Measurements from ENCODE around the gene SPEN.
A peak's percentile ranks its signal among the peaks of the same experiment; 100 is the strongest.
"Not testable (repeated sequence)": the region's sequence is repeated elsewhere in the genome, so short reads cannot be mapped to it uniquely, and the experiment has no call there.

SPEN gene

DNA sequence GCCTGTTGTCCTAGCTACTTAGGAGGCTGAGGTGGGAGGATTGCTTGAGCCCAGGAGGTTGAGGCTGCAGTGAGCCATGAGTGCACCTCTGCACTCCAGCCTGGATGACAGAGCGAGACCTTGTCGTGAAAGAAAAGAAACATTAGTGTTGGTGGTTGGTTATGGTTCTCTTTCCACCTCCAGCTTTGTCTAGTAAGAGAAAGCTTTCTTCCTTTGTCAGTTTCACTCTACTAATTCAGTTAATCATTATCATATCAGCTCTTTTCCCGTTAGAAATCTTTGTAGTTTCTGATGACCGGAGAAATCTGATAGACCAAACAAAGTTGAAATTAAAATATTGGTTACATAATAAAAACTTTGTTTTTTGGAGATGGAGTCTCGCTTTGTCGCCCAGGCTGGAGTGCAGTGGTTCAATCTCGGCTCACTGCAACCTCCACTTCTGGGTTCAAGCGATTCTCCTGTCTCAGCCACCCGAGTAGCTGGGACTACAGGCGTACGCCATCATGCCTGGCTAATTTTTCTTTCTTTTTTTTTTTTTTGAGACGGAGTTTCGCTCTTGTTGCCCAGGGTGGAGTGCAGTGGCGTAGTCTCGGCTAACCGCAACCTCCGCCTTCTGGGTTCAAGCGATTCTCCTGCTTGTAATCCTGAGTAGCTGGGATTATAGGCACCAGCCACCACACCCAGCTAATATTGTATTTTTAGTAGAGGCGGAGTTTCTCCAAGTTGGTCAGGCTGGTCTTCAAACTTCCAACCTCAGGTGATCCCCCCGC lies 49.5 kb downstream of the SPEN start:
- not testable (repeated sequence) for DNase-seq (ENCODE audit: low read depth in 1 of 2, low spot score in 1 of 2)

GRCh38 chr1:15899266-15899665 lies 51.8 kb downstream of the SPEN start:
- no peak for DNase-seq (ENCODE audit: low read depth in 1 of 2, low spot score in 1 of 2)

- DNase-seq (ENCODE audit: low read depth in 1 of 2, low spot score in 1 of 2) = no peak
Measured at GRCh38 chr1:15900662-15901279, 53.3 kb downstream of the SPEN start.

DNA sequence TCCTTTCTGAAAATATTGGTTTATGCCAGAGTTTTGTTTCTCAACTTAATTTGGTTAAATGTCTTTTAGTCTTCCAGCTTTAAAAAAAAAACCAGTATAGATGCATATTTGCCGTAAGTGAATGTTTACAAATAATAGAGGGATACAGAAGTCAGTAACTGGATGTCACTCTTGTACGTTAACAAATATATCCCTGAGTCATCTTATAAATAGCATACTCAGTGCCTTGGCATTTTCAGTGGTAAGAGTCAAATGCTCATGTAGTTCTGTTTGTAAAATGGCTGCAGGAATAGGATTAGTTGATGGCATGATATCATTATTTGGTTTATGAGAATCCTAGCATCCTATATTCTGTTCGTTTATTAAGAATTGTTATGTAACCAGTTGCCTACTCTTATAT lies 55.4 kb downstream of the SPEN start:
- DNase-seq (ENCODE audit: low read depth in 1 of 2, low spot score in 1 of 2) = no peak

GRCh38 chr1:15908597-15908996 lies 61.1 kb downstream of the SPEN start:
- DNase-seq (ENCODE audit: low read depth in 1 of 2, low spot score in 1 of 2) = no peak

DNA sequence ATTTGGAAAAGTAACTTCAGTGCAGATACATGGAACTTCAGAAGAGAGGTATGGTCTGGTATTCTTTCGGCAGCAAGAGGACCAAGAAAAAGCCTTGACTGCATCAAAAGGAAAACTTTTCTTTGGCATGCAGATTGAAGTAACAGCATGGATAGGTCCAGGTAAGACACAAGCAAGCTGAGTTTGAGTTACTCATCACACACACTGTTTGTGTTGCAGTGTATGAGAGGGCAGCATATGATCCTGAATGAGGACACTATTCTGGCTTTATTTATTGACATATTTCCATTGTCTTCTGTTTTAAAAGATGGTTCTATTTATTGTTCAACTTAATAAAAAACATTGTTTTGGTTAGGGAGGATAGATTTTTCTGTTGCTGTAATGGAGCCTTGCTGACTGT lies 63.6 kb downstream of the SPEN start:
- no peak for DNase-seq (ENCODE audit: low read depth in 1 of 2, low spot score in 1 of 2)

DNA sequence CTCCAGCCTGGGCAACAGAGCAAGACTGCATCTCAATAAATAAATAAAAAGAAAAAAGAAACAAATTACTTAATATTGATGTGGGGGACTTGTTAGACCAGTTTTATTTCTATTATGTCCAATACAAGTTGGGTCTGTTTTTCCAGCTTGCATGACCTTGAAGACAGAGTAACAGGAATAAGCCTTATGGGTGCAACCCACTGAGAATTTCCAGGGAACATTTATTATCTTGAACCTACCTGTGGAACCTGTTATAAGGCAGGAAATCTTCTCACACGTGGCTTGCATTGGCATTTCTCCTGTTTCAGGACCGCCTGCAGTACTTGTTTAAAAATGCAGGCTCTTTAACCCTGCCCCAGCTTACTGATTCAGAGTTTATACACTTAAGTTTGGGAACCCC lies 64.4 kb downstream of the SPEN start:
- no peak for DNase-seq (ENCODE audit: low read depth in 1 of 2, low spot score in 1 of 2)

- not testable (repeated sequence) for DNase-seq (ENCODE audit: low read depth in 1 of 2, low spot score in 1 of 2)
Measured at GRCh38 chr1:15913607-15914006, 66.1 kb downstream of the SPEN start.

DNA sequence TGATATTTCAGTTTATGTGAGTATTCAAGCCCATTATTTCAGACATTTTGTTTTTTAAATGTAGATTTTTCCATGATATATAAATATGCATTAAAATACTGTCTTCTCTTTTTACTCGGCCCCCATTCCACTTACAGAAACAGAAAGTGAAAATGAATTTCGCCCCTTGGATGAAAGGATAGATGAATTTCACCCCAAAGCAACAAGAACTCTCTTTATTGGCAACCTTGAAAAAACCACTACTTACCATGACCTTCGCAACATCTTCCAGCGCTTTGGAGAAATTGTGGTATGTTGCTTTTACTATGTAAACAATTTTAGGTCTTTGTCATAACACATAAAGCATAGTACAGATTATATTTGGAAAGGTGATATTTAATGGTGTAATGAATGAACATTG lies 68.5 kb downstream of the SPEN start:
- no peak for DNase-seq (ENCODE audit: low read depth in 1 of 2, low spot score in 1 of 2)

DNA sequence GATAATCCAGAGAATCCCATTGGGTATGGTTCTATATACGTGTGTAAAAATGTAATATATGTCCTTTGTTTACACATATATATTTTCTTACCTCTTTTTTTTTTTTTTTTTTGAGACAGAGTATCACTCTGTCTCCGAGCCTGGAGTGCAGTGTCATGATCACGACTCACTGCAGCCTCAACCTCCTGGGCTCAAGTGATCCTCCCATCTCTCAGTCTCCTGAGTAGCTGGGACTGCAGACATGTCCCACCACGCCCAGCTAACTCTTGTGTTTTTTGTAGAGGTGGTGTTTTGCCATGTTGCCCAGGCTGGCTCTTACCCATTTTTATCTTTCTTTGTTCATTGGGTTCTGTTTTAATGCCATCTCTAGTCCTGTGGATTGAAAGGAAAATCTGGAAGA lies 68.9 kb downstream of the SPEN start:
- no peak for DNase-seq (ENCODE audit: low read depth in 1 of 2, low spot score in 1 of 2)

GRCh38 chr1:15916916-15917315 lies 69.4 kb downstream of the SPEN start:
- DNase-seq (ENCODE audit: low read depth in 1 of 2, low spot score in 1 of 2) = no peak

DNA sequence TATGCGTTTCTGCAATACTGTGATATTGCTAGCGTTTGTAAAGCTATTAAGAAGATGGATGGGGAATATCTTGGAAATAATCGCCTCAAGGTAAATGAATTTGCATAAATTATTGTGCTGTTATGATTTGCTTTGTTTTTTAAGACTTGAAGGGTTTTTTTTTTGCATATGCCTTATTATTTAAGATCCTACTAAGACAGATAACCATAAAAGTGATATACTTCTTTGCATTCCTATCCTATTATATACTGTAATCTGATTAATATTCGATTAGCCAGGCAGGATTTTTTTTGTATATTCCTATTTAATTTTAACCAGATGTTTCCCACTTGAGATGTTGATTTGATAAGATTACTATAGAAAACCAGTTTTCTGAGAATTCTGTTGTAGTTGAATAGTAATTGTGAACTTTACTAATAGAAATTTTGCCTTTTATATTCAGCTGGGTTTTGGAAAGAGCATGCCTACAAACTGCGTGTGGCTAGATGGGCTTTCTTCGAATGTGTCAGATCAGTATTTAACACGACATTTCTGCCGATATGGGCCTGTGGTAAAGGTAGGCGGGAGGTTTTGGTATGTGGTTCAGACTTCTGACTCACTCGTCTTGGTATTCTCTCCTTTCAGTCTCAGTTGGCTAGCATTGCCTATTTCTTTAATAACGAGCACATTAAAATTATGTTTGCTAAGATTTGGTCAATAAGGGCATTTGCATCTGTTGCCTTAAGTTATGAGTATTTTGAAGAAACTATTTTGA lies 71.6 kb downstream of the SPEN start:
- peak in 1 of 2 donors; percentile 77 for DNase-seq (ENCODE audit: low read depth in 1 of 2, low spot score in 1 of 2)

DNA sequence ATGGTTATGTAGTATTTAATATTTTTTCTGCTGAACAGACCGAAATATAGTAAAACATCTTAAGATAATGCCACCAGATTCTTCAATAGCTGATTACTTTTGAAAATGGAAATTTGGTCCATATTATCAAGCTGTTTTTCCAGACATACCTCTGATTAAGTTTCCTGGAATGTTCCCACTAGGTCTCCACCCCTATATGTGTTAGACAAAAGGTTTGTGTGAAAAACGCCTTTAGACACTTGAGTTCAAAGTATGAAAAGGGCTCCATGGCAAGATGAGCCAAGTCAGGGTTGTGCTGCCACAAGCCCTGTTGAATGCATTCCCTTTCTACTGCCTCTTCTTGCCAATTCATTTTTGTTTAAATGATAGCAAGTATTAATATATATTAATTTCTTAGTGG lies 75.7 kb downstream of the SPEN start:
- no peak for DNase-seq (ENCODE audit: low read depth in 1 of 2, low spot score in 1 of 2)

- DNase-seq (ENCODE audit: low read depth in 1 of 2, low spot score in 1 of 2) = not testable (repeated sequence)
Measured at GRCh38 chr1:15926448-15926847, 78.9 kb downstream of the SPEN start.

GRCh38 chr1:15928971-15929965 lies 81.8 kb downstream of the SPEN start:
- DNase-seq (ENCODE audit: low read depth in 1 of 2, low spot score in 1 of 2) = no peak

- DNase-seq (ENCODE audit: low read depth in 1 of 2, low spot score in 1 of 2) = no peak
Measured at GRCh38 chr1:15931401-15931800, 83.9 kb downstream of the SPEN start.

GRCh38 chr1:15931884-15932283 lies 84.4 kb downstream of the SPEN start:
- no peak for DNase-seq (ENCODE audit: low read depth in 1 of 2, low spot score in 1 of 2)

DNA sequence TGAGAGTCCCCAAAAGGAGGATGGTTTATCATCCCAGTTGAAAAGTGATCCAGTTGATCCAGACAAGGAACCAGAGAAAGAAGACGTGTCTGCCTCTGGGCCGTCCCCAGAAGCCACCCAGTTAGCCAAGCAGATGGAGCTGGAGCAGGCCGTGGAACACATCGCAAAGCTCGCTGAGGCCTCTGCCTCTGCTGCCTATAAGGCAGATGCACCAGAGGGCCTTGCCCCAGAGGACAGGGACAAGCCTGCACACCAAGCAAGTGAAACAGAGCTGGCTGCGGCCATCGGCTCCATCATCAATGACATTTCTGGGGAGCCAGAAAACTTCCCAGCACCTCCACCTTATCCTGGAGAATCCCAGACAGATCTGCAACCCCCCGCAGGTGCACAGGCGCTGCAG lies 85.1 kb downstream of the SPEN start:
- no peak for DNase-seq (ENCODE audit: low read depth in 1 of 2, low spot score in 1 of 2)

GRCh38 chr1:15933684-15934083 lies 86.2 kb downstream of the SPEN start:
- DNase-seq (ENCODE audit: low read depth in 1 of 2, low spot score in 1 of 2) = no peak

DNA sequence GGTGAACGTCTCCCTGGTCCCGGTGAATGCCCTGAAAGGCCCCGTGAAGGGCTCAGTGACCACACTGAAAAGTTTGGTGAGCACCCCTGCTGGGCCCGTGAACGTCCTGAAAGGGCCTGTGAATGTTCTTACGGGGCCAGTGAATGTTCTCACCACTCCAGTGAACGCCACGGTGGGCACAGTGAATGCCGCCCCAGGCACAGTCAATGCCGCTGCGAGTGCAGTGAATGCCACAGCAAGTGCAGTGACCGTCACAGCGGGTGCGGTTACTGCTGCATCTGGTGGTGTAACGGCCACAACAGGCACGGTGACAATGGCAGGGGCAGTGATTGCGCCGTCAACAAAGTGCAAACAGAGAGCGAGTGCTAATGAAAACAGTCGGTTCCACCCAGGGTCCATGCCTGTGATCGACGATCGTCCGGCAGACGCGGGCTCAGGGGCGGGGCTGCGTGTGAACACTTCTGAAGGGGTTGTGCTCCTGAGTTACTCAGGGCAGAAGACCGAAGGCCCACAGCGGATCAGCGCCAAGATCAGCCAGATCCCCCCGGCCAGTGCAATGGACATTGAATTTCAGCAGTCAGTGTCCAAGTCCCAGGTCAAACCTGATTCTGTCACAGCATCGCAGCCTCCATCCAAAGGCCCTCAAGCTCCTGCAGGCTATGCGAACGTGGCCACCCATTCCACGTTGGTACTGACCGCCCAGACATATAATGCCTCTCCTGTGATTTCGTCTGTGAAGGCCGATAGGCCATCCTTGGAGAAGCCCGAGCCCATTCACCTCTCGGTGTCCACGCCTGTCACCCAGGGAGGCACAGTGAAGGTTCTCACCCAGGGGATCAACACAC lies 86.9 kb downstream of the SPEN start:
- no peak for DNase-seq (ENCODE audit: low read depth in 1 of 2, low spot score in 1 of 2)
